ENCODE measurements around the gene RBM3.
A peak's percentile ranks its signal among the peaks of the same experiment; 100 is the strongest.
"Not testable (repeated sequence)": the region's sequence is repeated elsewhere in the genome, so short reads cannot be mapped to it uniquely, and the experiment has no call there.

Gene RBM3

GRCh38 chrX:48574270-48575266 lies at the start of gene RBM3:
RBM3 (plus strand) TSS chrX:48574484; CDS start chrX:48575181, 697 bp downstream.
- peak; percentile 43 for TF ChIP-seq CTCF (IDR thresholded peaks at IDR 0.05; ENCODE audit: low read depth, low read length, missing control alignments)
- DNase-seq (ENCODE audit: low read depth), result peak; percentile 89
- peak within 1 kb of the TSS; percentile 90 for H3K4me3 ChIP-seq (ENCODE audit: low read depth, low read length)

- DNase-seq (ENCODE audit: low read depth); H3K4me3 ChIP-seq (ENCODE audit: low read depth, low read length): not testable (repeated sequence)
Observed at GRCh38 chrX:48525853-48526252, 48.4 kb upstream of the RBM3 start.

GRCh38 chrX:48530736-48531135 lies 43.5 kb upstream of the RBM3 start:
- H3K4me3 ChIP-seq (ENCODE audit: low read depth, low read length), result no peak overlapping the region
- TF ChIP-seq CTCF (IDR thresholded peaks at IDR 0.05; ENCODE audit: low read depth, low read length, missing control alignments), result no peak
- DNase-seq (ENCODE audit: low read depth), result no peak

DNA sequence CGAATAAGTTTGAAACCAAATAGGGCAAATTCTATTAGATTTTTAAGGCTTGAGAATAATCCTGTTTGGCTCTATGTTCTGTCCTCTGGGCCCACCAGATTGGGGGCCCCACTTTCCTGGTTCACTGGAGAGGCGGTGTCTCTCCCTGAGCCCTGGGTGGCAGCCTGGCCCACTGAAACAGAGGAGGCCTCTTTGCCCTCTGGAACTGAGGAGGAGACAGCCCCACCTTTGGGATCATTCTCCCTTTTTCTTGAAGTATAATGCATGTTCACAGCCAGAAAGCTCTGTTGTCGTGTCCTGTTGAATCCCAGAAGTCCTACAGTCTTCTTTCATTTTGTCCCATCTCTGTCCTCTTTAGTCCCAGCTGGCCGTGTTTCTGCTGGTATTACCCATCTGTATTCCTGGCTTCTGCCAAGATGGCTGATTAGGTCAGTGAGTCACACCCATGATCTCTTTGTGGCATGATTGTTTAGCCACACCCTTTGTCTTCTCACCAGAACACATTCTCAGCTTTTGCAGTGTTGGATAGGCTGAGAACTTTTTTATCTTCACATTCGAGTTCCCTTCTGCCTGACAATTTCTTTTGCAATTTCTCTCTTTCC lies 42.8 kb upstream of the RBM3 start:
- no peak overlapping the region for H3K4me3 ChIP-seq (ENCODE audit: low read depth, low read length)
- DNase-seq (ENCODE audit: low read depth), result no peak
- no peak for TF ChIP-seq CTCF (IDR thresholded peaks at IDR 0.05; ENCODE audit: low read depth, low read length, missing control alignments)

GRCh38 chrX:48532161-48532560 lies 42.1 kb upstream of the RBM3 start:
- no peak overlapping the region for H3K4me3 ChIP-seq (ENCODE audit: low read depth, low read length)
- TF ChIP-seq CTCF (IDR thresholded peaks at IDR 0.05; ENCODE audit: low read depth, low read length, missing control alignments), result no peak
- DNase-seq (ENCODE audit: low read depth), result no peak

DNA sequence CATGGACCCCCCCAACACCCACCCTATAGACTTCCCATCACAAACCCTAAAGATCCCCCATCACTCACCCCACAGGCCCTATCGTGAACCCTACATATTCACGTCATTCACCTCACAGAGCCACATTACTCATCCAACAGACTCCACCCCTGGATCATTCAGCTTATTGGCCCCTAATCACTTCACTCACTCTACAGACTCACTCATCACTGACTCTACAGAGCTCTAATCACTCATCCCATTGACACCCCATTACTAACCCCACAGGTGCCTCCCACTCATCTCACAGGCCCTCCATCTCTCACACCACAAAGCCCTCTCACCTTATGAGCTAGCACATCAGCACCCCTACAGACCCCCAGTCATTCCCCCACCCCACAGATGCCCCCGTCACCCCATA lies 41.1 kb upstream of the RBM3 start:
- no peak for DNase-seq (ENCODE audit: low read depth)
- TF ChIP-seq CTCF (IDR thresholded peaks at IDR 0.05; ENCODE audit: low read depth, low read length, missing control alignments), result no peak
- no peak overlapping the region for H3K4me3 ChIP-seq (ENCODE audit: low read depth, low read length)

GRCh38 chrX:48538641-48539344 lies 35.5 kb upstream of the RBM3 start:
- no peak for DNase-seq (ENCODE audit: low read depth)
- H3K4me3 ChIP-seq (ENCODE audit: low read depth, low read length), result no peak overlapping the region; the same call in 1 of the 2 replicates
- TF ChIP-seq CTCF (IDR thresholded peaks at IDR 0.05; ENCODE audit: low read depth, low read length, missing control alignments), result no peak

All from GM12864 (cell line).